Measurements from ENCODE around the gene MT1E.
"Not testable (repeated sequence)": the region's sequence is repeated elsewhere in the genome, so short reads cannot be mapped to it uniquely, and the experiment has no call there.

Gene MT1E

GRCh38 chr16:56658327-56658875 is 32.8 kb downstream of the MT1E start:
- Histone ChIP-seq H3K4me1 (ENCODE audit: control insufficient read depth, insufficient read depth, low read length, poor library complexity, severe bottlenecking) (peaks cover 9% of the 10 kb centered on the region), H3K27me3 (replicated peaks; ENCODE audit: control insufficient read depth, insufficient read depth, low read length, poor library complexity, severe bottlenecking) (no peaks in the 10 kb centered on the region), H3K4me3 (ENCODE audit: insufficient read depth, low read depth, low read length, poor library complexity, severe bottlenecking) (peak overlapping the region; percentile 82)

GRCh38 chr16:56662357-56663354 is 37.1 kb downstream of the MT1E start:
- peaks cover 9% of the 10 kb centered on the region for H3K4me1 ChIP-seq (ENCODE audit: control insufficient read depth, insufficient read depth, low read length, poor library complexity, severe bottlenecking)
- H3K9me3 ChIP-seq (ENCODE audit: control insufficient read depth, low read length): no peaks in the 10 kb centered on the region
- H3K4me3 ChIP-seq (ENCODE audit: insufficient read depth, low read depth, low read length, poor library complexity, severe bottlenecking): peak overlapping the region; percentile 57
- peaks cover 3% of the 10 kb centered on the region for H3K27me3 ChIP-seq (replicated peaks; ENCODE audit: control insufficient read depth, insufficient read depth, low read length, poor library complexity, severe bottlenecking)
- H3K36me3 ChIP-seq (ENCODE audit: control insufficient read depth, insufficient read depth, low read length): no peaks in the 10 kb centered on the region
- no peak for DNase-seq
- H3K27ac ChIP-seq (ENCODE audit: insufficient read depth, low read length, poor library complexity, severe bottlenecking): peak overlapping the region; percentile 22

More at GRCh38 chr16:56658327-56658875, 32.8 kb downstream of the MT1E start:
- no peak for DNase-seq
- no peaks in the 10 kb centered on the region for H3K36me3 ChIP-seq (ENCODE audit: control insufficient read depth, insufficient read depth, low read length)
- H3K9me3 ChIP-seq (ENCODE audit: control insufficient read depth, low read length): no peaks in the 10 kb centered on the region
- no peak overlapping the region for H3K27ac ChIP-seq (ENCODE audit: insufficient read depth, low read length, poor library complexity, severe bottlenecking)

- Histone ChIP-seq H3K27ac (ENCODE audit: insufficient read depth, low read length, poor library complexity, severe bottlenecking) (no peak overlapping the region), H3K4me3 (ENCODE audit: insufficient read depth, low read depth, low read length, poor library complexity, severe bottlenecking) (no peak overlapping the region), H3K27me3 (replicated peaks; ENCODE audit: control insufficient read depth, insufficient read depth, low read length, poor library complexity, severe bottlenecking) (peaks cover 18% of the 10 kb centered on the region), H3K36me3 (ENCODE audit: control insufficient read depth, insufficient read depth, low read length) (no peaks in the 10 kb centered on the region), H3K4me1 (ENCODE audit: control insufficient read depth, insufficient read depth, low read length, poor library complexity, severe bottlenecking) (peaks cover 4% of the 10 kb centered on the region), H3K9me3 (ENCODE audit: control insufficient read depth, low read length) (no peaks in the 10 kb centered on the region)
- no peak for DNase-seq
These were observed 38.9 kb downstream of the MT1E start for GRCh38 chr16:56664506-56664905.

DNA sequence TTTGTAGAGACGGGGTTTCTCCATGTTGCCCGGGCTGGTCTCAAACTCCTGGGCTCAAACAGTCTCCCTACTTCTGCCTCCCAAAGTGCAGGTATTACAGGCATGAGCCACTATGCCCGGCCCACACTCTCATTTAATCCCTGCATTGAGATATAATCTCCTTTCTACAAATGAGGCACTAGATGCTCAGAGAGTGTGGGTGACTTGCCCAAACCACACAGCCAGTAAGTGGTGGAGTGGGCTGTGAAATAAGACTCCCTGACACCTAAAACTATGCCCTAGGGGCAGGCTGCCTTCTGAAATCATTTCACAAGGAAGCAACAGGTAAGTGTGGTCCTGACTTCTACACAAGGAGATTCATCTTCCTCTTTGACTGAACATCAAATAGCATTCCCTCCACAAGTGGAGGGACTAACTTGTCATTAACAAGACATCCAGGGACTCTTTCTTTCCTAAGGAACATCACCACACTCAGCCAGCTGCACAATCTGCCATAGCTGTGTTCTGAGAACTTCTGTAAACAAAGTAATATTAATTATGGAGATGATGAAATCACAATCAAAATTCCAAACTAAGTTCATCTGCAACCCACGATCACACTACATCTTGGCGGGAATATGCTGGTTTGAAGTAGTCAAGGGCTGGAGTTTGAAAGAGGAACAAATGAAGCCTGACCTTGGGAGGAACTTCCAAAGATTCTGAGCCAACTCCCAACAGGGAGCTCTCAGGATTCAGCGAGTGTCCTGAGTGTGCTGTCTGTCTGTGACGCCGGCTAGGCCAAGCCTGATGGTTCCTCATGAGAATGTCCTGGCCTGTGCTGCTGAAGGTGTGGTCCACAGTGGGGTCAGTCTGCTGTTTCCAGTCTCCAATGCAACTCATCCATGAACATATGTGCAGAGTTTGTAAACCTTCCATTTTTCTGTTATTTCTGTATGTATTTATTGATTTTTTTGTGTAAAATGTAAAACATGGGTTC is 40.0 kb downstream of the MT1E start:
- H3K27me3 ChIP-seq (replicated peaks; ENCODE audit: control insufficient read depth, insufficient read depth, low read length, poor library complexity, severe bottlenecking): peaks cover 25% of the 10 kb centered on the region
- not testable (repeated sequence) for DNase-seq; H3K36me3 ChIP-seq (ENCODE audit: control insufficient read depth, insufficient read depth, low read length); H3K4me3 ChIP-seq (ENCODE audit: insufficient read depth, low read depth, low read length, poor library complexity, severe bottlenecking); H3K9me3 ChIP-seq (ENCODE audit: control insufficient read depth, low read length); H3K27ac ChIP-seq (ENCODE audit: insufficient read depth, low read length, poor library complexity, severe bottlenecking); H3K4me1 ChIP-seq (ENCODE audit: control insufficient read depth, insufficient read depth, low read length, poor library complexity, severe bottlenecking)

DNA sequence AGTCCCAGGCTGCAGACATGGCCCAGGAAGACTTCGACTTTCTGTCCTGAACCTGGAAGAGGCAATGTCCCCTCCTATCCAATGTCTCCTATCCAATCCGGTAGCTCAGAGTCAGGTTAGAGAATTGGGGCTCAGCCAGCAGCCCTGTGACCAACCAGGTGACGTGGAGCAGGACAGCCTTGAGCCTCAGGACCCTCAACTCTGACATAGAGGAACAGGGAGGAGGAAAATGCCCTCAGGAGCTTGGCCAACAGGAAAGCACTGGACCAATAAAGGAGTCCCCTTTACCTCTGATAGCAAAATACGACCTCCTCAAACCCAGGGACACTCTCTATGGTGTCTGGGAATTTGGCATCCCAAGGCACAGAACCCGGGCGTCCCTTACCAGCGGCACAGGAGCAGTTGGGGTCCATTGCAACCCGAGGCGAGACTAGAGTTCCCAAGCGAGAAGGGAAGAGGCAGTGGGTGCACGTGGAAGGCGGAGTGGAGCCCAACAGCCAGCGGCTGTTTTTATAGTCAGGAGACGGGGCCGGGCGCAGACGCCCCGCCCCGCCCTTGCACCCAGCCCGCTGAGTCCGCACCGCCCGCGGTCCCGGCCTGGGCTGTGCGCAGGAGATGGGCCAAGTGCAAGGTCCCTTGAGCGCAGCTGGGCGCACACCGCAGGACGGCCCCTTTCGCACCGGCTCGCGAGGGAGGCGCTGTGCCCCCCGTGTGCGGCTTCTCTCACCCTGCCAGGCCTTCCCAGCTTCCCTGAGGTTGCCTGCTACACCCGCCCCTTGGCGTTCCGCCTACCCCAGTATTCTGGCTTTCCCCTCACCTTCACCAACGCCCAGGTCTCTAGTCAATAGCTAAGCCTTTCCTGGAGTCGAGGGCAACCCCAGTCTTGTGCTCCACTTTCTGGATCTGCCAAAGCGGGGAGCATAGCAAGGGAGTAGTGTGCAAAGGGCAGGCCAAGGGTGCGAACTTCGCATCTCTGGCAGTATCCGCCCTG is 42.3 kb downstream of the MT1E start, which contains the start of gene MT1G:
Gene MT1G (minus strand): TSS at position 485 of the 991 bp plus-strand sequence. CDS start 72 bp downstream, at position 413.
- no peak for DNase-seq
- Histone ChIP-seq H3K36me3 (ENCODE audit: control insufficient read depth, insufficient read depth, low read length) (no peaks in the 10 kb centered on the region), H3K27me3 (replicated peaks; ENCODE audit: control insufficient read depth, insufficient read depth, low read length, poor library complexity, severe bottlenecking) (peaks cover 25% of the 10 kb centered on the region), H3K4me1 (ENCODE audit: control insufficient read depth, insufficient read depth, low read length, poor library complexity, severe bottlenecking) (peaks cover 4% of the 10 kb centered on the region), H3K27ac (ENCODE audit: insufficient read depth, low read length, poor library complexity, severe bottlenecking) (no peak within 1 kb of the TSS), H3K9me3 (ENCODE audit: control insufficient read depth, low read length) (no peaks in the 10 kb centered on the region), H3K4me3 (ENCODE audit: insufficient read depth, low read depth, low read length, poor library complexity, severe bottlenecking) (no peak within 1 kb of the TSS)

- Histone ChIP-seq H3K4me3 (ENCODE audit: insufficient read depth, low read depth, low read length, poor library complexity, severe bottlenecking) (no peak within 1 kb of the TSS), H3K27me3 (replicated peaks; ENCODE audit: control insufficient read depth, insufficient read depth, low read length, poor library complexity, severe bottlenecking) (peaks cover 25% of the 10 kb centered on the region)
These were observed 43.6 kb downstream of the MT1E start, which contains the start of gene MT1H for GRCh38 chr16:56669005-56669839. TSS of gene MT1H (plus strand) at chr16:56669814. CDS start at chr16:56669885, 71 bp downstream.

DNA sequence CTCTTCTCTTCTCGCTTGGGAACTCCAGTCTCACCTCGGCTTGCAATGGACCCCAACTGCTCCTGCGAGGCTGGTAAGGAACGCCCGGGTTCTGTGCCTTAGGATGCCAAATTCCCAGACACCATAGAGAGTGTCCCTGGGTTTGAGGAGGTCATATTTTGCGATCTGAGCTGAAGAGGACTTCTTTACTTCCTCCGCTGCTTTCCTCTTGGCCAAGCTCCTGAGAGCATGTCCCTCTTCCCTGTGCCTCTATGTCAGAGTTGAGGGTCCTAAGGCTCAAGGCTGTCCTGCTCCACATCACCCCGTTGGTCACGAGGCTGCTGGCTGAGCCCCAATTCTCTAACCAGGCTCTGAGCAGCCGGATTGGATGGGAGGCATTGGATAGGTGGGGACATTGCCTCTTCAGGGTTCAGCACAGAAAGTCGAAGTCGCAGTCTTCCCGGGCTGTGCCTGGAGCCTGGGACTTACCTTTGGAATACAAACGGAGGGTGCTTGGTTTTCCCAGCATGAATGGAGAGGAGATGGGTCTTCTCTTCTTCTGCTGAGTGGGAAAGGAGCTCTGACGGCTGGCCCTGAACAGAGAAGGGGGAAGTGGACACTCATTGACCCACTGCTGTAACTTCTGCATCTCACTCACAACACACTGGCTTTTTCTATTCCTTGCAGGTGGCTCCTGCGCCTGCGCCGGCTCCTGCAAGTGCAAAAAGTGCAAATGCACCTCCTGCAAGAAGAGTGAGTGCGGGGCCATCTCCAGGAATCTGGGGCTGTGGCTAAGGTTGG is 44.4 kb downstream of the MT1E start:
- Histone ChIP-seq H3K9me3 (ENCODE audit: control insufficient read depth, low read length) (no peaks in the 10 kb centered on the region), H3K27me3 (replicated peaks; ENCODE audit: control insufficient read depth, insufficient read depth, low read length, poor library complexity, severe bottlenecking) (peaks cover 25% of the 10 kb centered on the region), H3K36me3 (ENCODE audit: control insufficient read depth, insufficient read depth, low read length) (no peaks in the 10 kb centered on the region), H3K4me3 (ENCODE audit: insufficient read depth, low read depth, low read length, poor library complexity, severe bottlenecking) (no peak overlapping the region), H3K4me1 (ENCODE audit: control insufficient read depth, insufficient read depth, low read length, poor library complexity, severe bottlenecking) (peaks cover 4% of the 10 kb centered on the region), H3K27ac (ENCODE audit: insufficient read depth, low read length, poor library complexity, severe bottlenecking) (no peak overlapping the region)
- no peak for DNase-seq

More at GRCh38 chr16:56669005-56669839, 43.6 kb downstream of the MT1E start, which contains the start of gene MT1H:
- H3K4me1 ChIP-seq (ENCODE audit: control insufficient read depth, insufficient read depth, low read length, poor library complexity, severe bottlenecking): peaks cover 4% of the 10 kb centered on the region
- H3K27ac ChIP-seq (ENCODE audit: insufficient read depth, low read length, poor library complexity, severe bottlenecking): no peak within 1 kb of the TSS
- H3K36me3 ChIP-seq (ENCODE audit: control insufficient read depth, insufficient read depth, low read length): no peaks in the 10 kb centered on the region
- no peaks in the 10 kb centered on the region for H3K9me3 ChIP-seq (ENCODE audit: control insufficient read depth, low read length)
- no peak for DNase-seq

GRCh38 chr16:56670620-56670934 is 45.0 kb downstream of the MT1E start:
- Histone ChIP-seq H3K9me3 (ENCODE audit: control insufficient read depth, low read length) (no peaks in the 10 kb centered on the region), H3K4me1 (ENCODE audit: control insufficient read depth, insufficient read depth, low read length, poor library complexity, severe bottlenecking) (peaks cover 5% of the 10 kb centered on the region), H3K27ac (ENCODE audit: insufficient read depth, low read length, poor library complexity, severe bottlenecking) (no peak overlapping the region), H3K36me3 (ENCODE audit: control insufficient read depth, insufficient read depth, low read length) (no peaks in the 10 kb centered on the region), H3K4me3 (ENCODE audit: insufficient read depth, low read depth, low read length, poor library complexity, severe bottlenecking) (no peak overlapping the region), H3K27me3 (replicated peaks; ENCODE audit: control insufficient read depth, insufficient read depth, low read length, poor library complexity, severe bottlenecking) (peaks cover 25% of the 10 kb centered on the region)
- no peak for DNase-seq
